Eye (tissue), 1 donor: ENCODE measurements around the gene DLL4.

Experiments
- DNase-seq: peaks from one replicate; pipeline ENCODE4 v3.0.0-alpha.2; 2015

DLL4 gene

GRCh38 chr15:40927873-40928806 is 1.0 kb upstream of the DLL4 start:
- peak; percentile 63 for DNase-seq

- peak; percentile 83 for DNase-seq
Observed at GRCh38 chr15:40929660-40930429, 705 bp downstream of the DLL4 start.

GRCh38 chr15:40930430-40931299 is 1.5 kb downstream of the DLL4 start:
- DNase-seq, result peak; percentile 85

GRCh38 chr15:40931300-40932142 is 2.4 kb downstream of the DLL4 start:
- DNase-seq, result peak; percentile 38

- DNase-seq, result no peak
Observed at GRCh38 chr15:40932156-40932555, 3.0 kb downstream of the DLL4 start.

- no peak for DNase-seq
Observed at GRCh38 chr15:40932649-40933516, 3.7 kb downstream of the DLL4 start.

- no peak for DNase-seq
Observed at GRCh38 chr15:40933517-40933902, 4.4 kb downstream of the DLL4 start.

GRCh38 chr15:40934457-40934856 is 5.3 kb downstream of the DLL4 start:
- DNase-seq, result no peak

GRCh38 chr15:40936234-40936708 is 7.1 kb downstream of the DLL4 start:
- DNase-seq, result no peak

GRCh38 chr15:40936709-40937666 is 7.8 kb downstream of the DLL4 start:
- DNase-seq, result peak; percentile 76

- no peak for DNase-seq
Observed at GRCh38 chr15:40937762-40938535, 8.8 kb downstream of the DLL4 start.

GRCh38 chr15:40938536-40938870 is 9.4 kb downstream of the DLL4 start:
- DNase-seq, result no peak

GRCh38 chr15:40940296-40940801 is 11.2 kb downstream of the DLL4 start:
- peak; percentile 39 for DNase-seq

- DNase-seq, result peak; percentile 69
Observed at GRCh38 chr15:40941068-40941527, 12.0 kb downstream of the DLL4 start.

GRCh38 chr15:40941528-40942336 is 12.6 kb downstream of the DLL4 start:
- DNase-seq, result peak; percentile 89

GRCh38 chr15:40942337-40942854 is 13.3 kb downstream of the DLL4 start:
- DNase-seq, result peak; percentile 53

- DNase-seq, result no peak
Observed at GRCh38 chr15:40942878-40943277, 13.7 kb downstream of the DLL4 start.
